BE2C (cell line): ENCODE data around the gene COL20A1.

Source experiments
- DNase-seq: peaks from one replicate; pipeline ENCODE4 v3.0.0-alpha.2; 2020
- H3K27me3 ChIP-seq: fragments of 250-450 bp; sonication (Bioruptor Pico); 2 replicates; pipeline ENCODE4 v1.5.1; 2020; ENCODE audit warnings: mild to moderate bottlenecking
- H3K36me3 ChIP-seq: fragments of 250-450 bp; sonication (Bioruptor Pico); 2 replicates; pipeline ENCODE4 v1.5.1; 2020; ENCODE audit warnings: mild to moderate bottlenecking
- H3K4me1 ChIP-seq: fragments of 250-450 bp; sonication (Bioruptor Pico); 2 replicates; pipeline ENCODE4 v1.5.1; 2020
- H3K4me3 ChIP-seq: 2 replicates; pipeline ENCODE4 v1.5.1; 2011; ENCODE audit warnings: low read depth, low read length
- H3K9me3 ChIP-seq: fragments of 250-450 bp; sonication (Bioruptor Pico); 2 replicates; pipeline ENCODE4 v1.5.1; 2020
- TF ChIP-seq, protein P1 (sequence below): IDR thresholded peaks from 2 replicates; pipeline ENCODE4 v1.5.1; 2012; ENCODE audit warnings: mild to moderate bottlenecking, low read depth, low read length

Gene COL20A1

GRCh38 chr20:63261795-63262528 is 31.0 kb upstream of the COL20A1 start:
- H3K36me3 ChIP-seq: no peaks in the 10 kb centered on the region
- no peaks in the 10 kb centered on the region; the same call in 1 of the 2 replicates for H3K9me3 ChIP-seq
- no peaks in the 10 kb centered on the region for H3K4me1 ChIP-seq
- no peak for DNase-seq
- H3K4me3 ChIP-seq: no peak overlapping the region
- H3K27me3 ChIP-seq: peaks cover 17% of the 10 kb centered on the region
- TF ChIP-seq, protein P1, sequence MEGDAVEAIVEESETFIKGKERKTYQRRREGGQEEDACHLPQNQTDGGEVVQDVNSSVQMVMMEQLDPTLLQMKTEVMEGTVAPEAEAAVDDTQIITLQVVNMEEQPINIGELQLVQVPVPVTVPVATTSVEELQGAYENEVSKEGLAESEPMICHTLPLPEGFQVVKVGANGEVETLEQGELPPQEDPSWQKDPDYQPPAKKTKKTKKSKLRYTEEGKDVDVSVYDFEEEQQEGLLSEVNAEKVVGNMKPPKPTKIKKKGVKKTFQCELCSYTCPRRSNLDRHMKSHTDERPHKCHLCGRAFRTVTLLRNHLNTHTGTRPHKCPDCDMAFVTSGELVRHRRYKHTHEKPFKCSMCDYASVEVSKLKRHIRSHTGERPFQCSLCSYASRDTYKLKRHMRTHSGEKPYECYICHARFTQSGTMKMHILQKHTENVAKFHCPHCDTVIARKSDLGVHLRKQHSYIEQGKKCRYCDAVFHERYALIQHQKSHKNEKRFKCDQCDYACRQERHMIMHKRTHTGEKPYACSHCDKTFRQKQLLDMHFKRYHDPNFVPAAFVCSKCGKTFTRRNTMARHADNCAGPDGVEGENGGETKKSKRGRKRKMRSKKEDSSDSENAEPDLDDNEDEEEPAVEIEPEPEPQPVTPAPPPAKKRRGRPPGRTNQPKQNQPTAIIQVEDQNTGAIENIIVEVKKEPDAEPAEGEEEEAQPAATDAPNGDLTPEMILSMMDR: no peak

- H3K4me3 ChIP-seq: no peak overlapping the region
- no peaks in the 10 kb centered on the region; the same call in 1 of the 2 replicates for H3K9me3 ChIP-seq
- H3K4me1 ChIP-seq: no peaks in the 10 kb centered on the region
- H3K36me3 ChIP-seq: no peaks in the 10 kb centered on the region
- TF ChIP-seq, protein P1: no peak
- H3K27me3 ChIP-seq: peaks cover 17% of the 10 kb centered on the region
- DNase-seq: no peak
Measured at GRCh38 chr20:63262836-63263235, 30.1 kb upstream of the COL20A1 start.

DNA sequence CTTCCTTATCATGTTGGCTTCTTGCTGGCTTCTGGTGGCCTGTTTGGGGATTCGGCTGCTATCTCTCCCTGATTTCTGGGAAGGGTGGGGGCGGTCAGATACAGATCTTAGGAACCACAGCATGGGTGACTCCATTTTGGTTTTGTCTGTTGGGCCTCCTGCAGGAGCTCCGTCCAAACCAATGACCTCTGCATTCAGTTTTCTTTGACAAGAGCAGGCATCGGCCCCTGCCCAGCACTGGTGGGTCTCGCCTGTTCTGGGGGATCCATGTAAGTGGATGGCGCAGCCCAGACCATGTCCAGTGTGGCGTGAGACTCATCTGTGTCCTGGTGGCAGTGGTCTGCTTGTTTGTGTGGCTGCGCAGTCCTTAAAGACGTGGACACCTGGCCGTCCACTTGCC is 29.0 kb upstream of the COL20A1 start:
- Histone ChIP-seq H3K36me3 (no peaks in the 10 kb centered on the region), H3K4me1 (no peaks in the 10 kb centered on the region), H3K9me3 (no peaks in the 10 kb centered on the region), H3K4me3 (no peak overlapping the region), H3K27me3 (peaks cover 17% of the 10 kb centered on the region)
- DNase-seq: no peak
- TF ChIP-seq, protein P1: no peak

- Histone ChIP-seq H3K4me1 (no peaks in the 10 kb centered on the region), H3K4me3 (no peak overlapping the region), H3K9me3 (no peaks in the 10 kb centered on the region), H3K27me3 (peaks cover 17% of the 10 kb centered on the region), H3K36me3 (no peaks in the 10 kb centered on the region)
- no peak for DNase-seq
- TF ChIP-seq, protein P1: no peak
Measured at GRCh38 chr20:63264519-63264918, 28.5 kb upstream of the COL20A1 start.

- no peaks in the 10 kb centered on the region for H3K36me3 ChIP-seq
- DNase-seq: no peak
- no peaks in the 10 kb centered on the region for H3K9me3 ChIP-seq
- TF ChIP-seq, protein P1: no peak
- no peak overlapping the region for H3K4me3 ChIP-seq
- H3K4me1 ChIP-seq: no peaks in the 10 kb centered on the region
- peaks cover 17% of the 10 kb centered on the region for H3K27me3 ChIP-seq
Measured at GRCh38 chr20:63265891-63266515, 27.0 kb upstream of the COL20A1 start.

DNA sequence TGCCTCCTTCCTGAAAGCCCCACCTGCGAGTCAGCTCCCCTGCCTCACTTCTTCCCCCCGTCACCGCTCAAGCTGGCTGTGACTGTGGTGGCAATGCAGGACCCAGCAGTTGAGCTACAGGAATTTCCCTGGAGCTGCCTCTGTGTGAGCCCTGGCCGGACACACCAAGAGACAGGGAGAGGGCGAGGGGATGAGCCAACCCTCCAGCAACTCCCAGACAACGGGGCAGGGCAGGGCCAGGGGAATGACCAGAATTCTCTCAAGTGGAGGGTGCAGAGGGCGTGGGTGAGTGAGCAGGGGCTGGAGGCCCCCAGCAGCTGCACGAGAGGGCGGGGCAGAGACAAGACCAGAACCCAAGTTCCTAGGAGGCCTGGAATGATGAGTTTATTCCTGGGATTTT is 25.3 kb upstream of the COL20A1 start:
- no peak for DNase-seq
- no peaks in the 10 kb centered on the region for H3K9me3 ChIP-seq
- TF ChIP-seq, protein P1: no peak
- H3K36me3 ChIP-seq: no peaks in the 10 kb centered on the region
- H3K4me1 ChIP-seq: no peaks in the 10 kb centered on the region
- H3K27me3 ChIP-seq: peaks cover 17% of the 10 kb centered on the region
- H3K4me3 ChIP-seq: no peak overlapping the region
